ENCODE measurements around the gene RGL3.
A peak's percentile ranks its signal among the peaks of the same experiment; 100 is the strongest.

The RGL3 gene

GRCh38 chr19:11453468-11454341 lies 34.6 kb upstream of the RGL3 start:
- no peak for DNase-seq
- H3K4me1 Mint-ChIP-seq (ENCODE audit: low read depth): no peaks in the 10 kb centered on the region
- no peaks in the 10 kb centered on the region for H3K9me3 Mint-ChIP-seq
- H3K4me3 Mint-ChIP-seq: no peak overlapping the region
- H3K27me3 Mint-ChIP-seq: peaks cover 8% of the 10 kb centered on the region
- H3K27ac Mint-ChIP-seq: no peak overlapping the region
- peaks cover 24% of the 10 kb centered on the region for H3K36me3 Mint-ChIP-seq (ENCODE audit: low read depth)

GRCh38 chr19:11452620-11453310 lies 33.7 kb upstream of the RGL3 start:
- Mint-ChIP-seq H3K4me3 (no peak overlapping the region), H3K27me3 (no peaks in the 10 kb centered on the region), H3K4me1 (ENCODE audit: low read depth) (no peaks in the 10 kb centered on the region), H3K9me3 (no peaks in the 10 kb centered on the region), H3K27ac (no peak overlapping the region), H3K36me3 (ENCODE audit: low read depth) (peaks cover 33% of the 10 kb centered on the region)
- no peak for DNase-seq

GRCh38 chr19:11451871-11452619 lies 32.9 kb upstream of the RGL3 start:
- DNase-seq: no peak
- Mint-ChIP-seq H3K27ac (no peak overlapping the region), H3K36me3 (ENCODE audit: low read depth) (peaks cover 38% of the 10 kb centered on the region), H3K27me3 (no peaks in the 10 kb centered on the region), H3K4me3 (no peak overlapping the region), H3K4me1 (ENCODE audit: low read depth) (no peaks in the 10 kb centered on the region), H3K9me3 (no peaks in the 10 kb centered on the region)

- H3K9me3 Mint-ChIP-seq: no peaks in the 10 kb centered on the region
- no peaks in the 10 kb centered on the region for H3K27me3 Mint-ChIP-seq
- H3K4me1 Mint-ChIP-seq (ENCODE audit: low read depth): no peaks in the 10 kb centered on the region
- DNase-seq: no peak
- H3K36me3 Mint-ChIP-seq (ENCODE audit: low read depth): peaks cover 44% of the 10 kb centered on the region
- no peak overlapping the region for H3K27ac Mint-ChIP-seq
- no peak overlapping the region for H3K4me3 Mint-ChIP-seq
Observed at GRCh38 chr19:11451327-11451870, 32.3 kb upstream of the RGL3 start.

- Mint-ChIP-seq H3K27me3 (no peaks in the 10 kb centered on the region), H3K36me3 (ENCODE audit: low read depth) (peaks cover 44% of the 10 kb centered on the region), H3K4me1 (ENCODE audit: low read depth) (no peaks in the 10 kb centered on the region), H3K9me3 (no peaks in the 10 kb centered on the region), H3K4me3 (no peak overlapping the region), H3K27ac (no peak overlapping the region)
- DNase-seq: no peak
Observed at GRCh38 chr19:11450570-11451326, 31.6 kb upstream of the RGL3 start.

- H3K36me3 Mint-ChIP-seq (ENCODE audit: low read depth): peaks cover 59% of the 10 kb centered on the region
- peak overlapping the region; percentile 11 for H3K27ac Mint-ChIP-seq
- no peak overlapping the region for H3K4me3 Mint-ChIP-seq
- no peak for DNase-seq
- no peaks in the 10 kb centered on the region for H3K9me3 Mint-ChIP-seq
- H3K27me3 Mint-ChIP-seq: no peaks in the 10 kb centered on the region
- no peaks in the 10 kb centered on the region for H3K4me1 Mint-ChIP-seq (ENCODE audit: low read depth)
Observed at GRCh38 chr19:11448923-11449554, 29.9 kb upstream of the RGL3 start.

- Mint-ChIP-seq H3K36me3 (ENCODE audit: low read depth) (peaks cover 64% of the 10 kb centered on the region), H3K27ac (no peak overlapping the region), H3K4me3 (no peak overlapping the region), H3K9me3 (no peaks in the 10 kb centered on the region), H3K27me3 (no peaks in the 10 kb centered on the region), H3K4me1 (ENCODE audit: low read depth) (no peaks in the 10 kb centered on the region)
- no peak for DNase-seq
Observed at GRCh38 chr19:11448410-11448809, 29.3 kb upstream of the RGL3 start.

- Mint-ChIP-seq H3K9me3 (no peaks in the 10 kb centered on the region), H3K27ac (no peak overlapping the region), H3K36me3 (ENCODE audit: low read depth) (peaks cover 70% of the 10 kb centered on the region)
Observed at GRCh38 chr19:11447347-11448262, 28.5 kb upstream of the RGL3 start.

GRCh38 chr19:11446652-11447301 lies 27.7 kb upstream of the RGL3 start:
- Mint-ChIP-seq H3K27me3 (no peaks in the 10 kb centered on the region), H3K9me3 (no peaks in the 10 kb centered on the region), H3K36me3 (ENCODE audit: low read depth) (peaks cover 78% of the 10 kb centered on the region), H3K27ac (no peak overlapping the region), H3K4me3 (no peak overlapping the region), H3K4me1 (ENCODE audit: low read depth) (no peaks in the 10 kb centered on the region)
- DNase-seq: peak; percentile 60

More at GRCh38 chr19:11447347-11448262, 28.5 kb upstream of the RGL3 start:
- DNase-seq: no peak
- Mint-ChIP-seq H3K27me3 (no peaks in the 10 kb centered on the region), H3K4me3 (no peak overlapping the region), H3K4me1 (ENCODE audit: low read depth) (no peaks in the 10 kb centered on the region)

GRCh38 chr19:11446271-11446651 lies 27.1 kb upstream of the RGL3 start:
- H3K27ac Mint-ChIP-seq: no peak overlapping the region
- no peaks in the 10 kb centered on the region for H3K27me3 Mint-ChIP-seq
- no peak overlapping the region for H3K4me3 Mint-ChIP-seq
- no peak for DNase-seq
- no peaks in the 10 kb centered on the region for H3K9me3 Mint-ChIP-seq
- H3K36me3 Mint-ChIP-seq (ENCODE audit: low read depth): peaks cover 83% of the 10 kb centered on the region
- no peaks in the 10 kb centered on the region for H3K4me1 Mint-ChIP-seq (ENCODE audit: low read depth)

GRCh38 chr19:11445141-11445540 lies 26.0 kb upstream of the RGL3 start:
- H3K4me3 Mint-ChIP-seq: no peak overlapping the region
- H3K27ac Mint-ChIP-seq: no peak overlapping the region
- peaks cover 85% of the 10 kb centered on the region for H3K36me3 Mint-ChIP-seq (ENCODE audit: low read depth)
- peaks cover 5% of the 10 kb centered on the region for H3K4me1 Mint-ChIP-seq (ENCODE audit: low read depth)
- H3K9me3 Mint-ChIP-seq: no peaks in the 10 kb centered on the region
- DNase-seq: no peak
- no peaks in the 10 kb centered on the region for H3K27me3 Mint-ChIP-seq

GRCh38 chr19:11444059-11444458 lies 24.9 kb upstream of the RGL3 start:
- no peak overlapping the region for H3K27ac Mint-ChIP-seq

More at GRCh38 chr19:11444059-11444458, 24.9 kb upstream of the RGL3 start:
- Mint-ChIP-seq H3K9me3 (no peaks in the 10 kb centered on the region), H3K36me3 (ENCODE audit: low read depth) (peaks cover 83% of the 10 kb centered on the region), H3K27me3 (no peaks in the 10 kb centered on the region), H3K4me3 (no peak overlapping the region), H3K4me1 (ENCODE audit: low read depth) (peaks cover 5% of the 10 kb centered on the region)
- no peak for DNase-seq

All from activated T-cell treated with anti-CD3 and anti-CD28 coated beads, Interleukin-2, amount 50 U/mL, for 24 hours (primary cell).